GM18526 (cell line): Measurements from ENCODE around the gene LRRC74B.

ENCODE experiments used
- POLR2A ChIP-seq: IDR thresholded peaks from 3 replicates; pipeline ENCODE4 v1.6.1; 2011; ENCODE audit not compliant: insufficient read length; ENCODE audit errors: extremely low read depth

The LRRC74B gene

DNA sequence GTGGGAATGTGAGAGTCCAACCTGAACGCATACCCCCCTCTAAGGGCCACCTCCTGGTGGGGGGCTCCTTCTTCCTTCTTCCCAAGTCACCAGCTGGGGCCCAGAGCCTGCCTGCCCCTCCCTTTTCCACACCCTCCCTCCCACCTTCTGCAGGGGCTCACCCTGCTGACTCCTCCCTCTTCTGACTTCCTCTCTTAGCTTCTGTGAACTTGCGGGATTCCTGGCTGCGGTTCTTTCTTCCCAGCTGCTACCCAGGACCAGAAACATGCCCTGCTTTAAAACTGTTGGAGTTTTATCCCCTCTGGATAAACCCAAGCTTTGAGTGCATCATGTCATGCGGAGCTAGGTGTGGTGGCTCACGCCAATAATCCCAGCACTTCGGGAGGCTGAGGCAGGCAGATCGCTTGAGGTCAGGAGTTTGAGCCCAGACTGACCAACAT, 10.2 kb downstream of the LRRC74B start:
- no peak for TF ChIP-seq POLR2A

GRCh38 chr22:21064917-21065864, 19.4 kb downstream of the LRRC74B start:
- TF ChIP-seq POLR2A = no peak

DNA sequence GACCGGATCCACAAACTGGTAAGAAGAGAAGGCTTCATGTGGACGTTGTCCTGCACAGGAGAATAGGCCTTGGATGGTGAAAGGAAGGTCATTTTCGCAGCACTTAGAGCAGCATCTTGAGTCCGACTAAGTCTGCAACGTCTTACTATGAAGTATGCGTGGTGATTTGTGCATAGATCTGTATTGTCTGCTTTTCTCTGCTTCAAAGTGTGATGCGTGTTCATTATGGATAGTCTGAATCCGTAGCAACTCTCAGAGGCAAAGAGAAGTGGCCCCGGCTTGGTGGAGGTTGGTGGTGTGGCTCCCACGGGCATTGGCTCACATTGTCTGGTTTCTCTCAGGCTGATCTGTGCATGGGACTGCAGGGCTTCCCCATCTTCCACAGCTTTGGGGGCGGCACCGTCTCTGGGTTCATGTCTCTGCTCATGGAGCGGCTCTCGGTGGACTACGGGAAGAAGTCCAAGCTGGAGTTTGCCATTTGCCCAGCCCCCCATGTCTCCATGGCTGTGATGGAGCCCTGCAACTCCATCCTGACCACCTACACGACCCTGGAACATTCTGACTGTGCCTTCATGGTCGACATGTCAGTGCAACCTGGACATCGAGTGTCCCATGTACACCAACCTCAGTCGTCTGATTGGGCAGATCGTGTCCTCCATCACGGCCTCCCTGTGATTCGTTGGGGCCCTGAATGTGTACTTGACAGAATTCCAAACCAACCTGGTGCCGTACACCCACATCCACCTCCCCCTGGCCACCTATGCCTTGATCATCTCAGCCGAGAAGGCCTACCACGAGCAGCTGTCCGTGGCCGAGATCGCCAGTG, 21.5 kb downstream of the LRRC74B start:
- no peak for TF ChIP-seq POLR2A

DNA sequence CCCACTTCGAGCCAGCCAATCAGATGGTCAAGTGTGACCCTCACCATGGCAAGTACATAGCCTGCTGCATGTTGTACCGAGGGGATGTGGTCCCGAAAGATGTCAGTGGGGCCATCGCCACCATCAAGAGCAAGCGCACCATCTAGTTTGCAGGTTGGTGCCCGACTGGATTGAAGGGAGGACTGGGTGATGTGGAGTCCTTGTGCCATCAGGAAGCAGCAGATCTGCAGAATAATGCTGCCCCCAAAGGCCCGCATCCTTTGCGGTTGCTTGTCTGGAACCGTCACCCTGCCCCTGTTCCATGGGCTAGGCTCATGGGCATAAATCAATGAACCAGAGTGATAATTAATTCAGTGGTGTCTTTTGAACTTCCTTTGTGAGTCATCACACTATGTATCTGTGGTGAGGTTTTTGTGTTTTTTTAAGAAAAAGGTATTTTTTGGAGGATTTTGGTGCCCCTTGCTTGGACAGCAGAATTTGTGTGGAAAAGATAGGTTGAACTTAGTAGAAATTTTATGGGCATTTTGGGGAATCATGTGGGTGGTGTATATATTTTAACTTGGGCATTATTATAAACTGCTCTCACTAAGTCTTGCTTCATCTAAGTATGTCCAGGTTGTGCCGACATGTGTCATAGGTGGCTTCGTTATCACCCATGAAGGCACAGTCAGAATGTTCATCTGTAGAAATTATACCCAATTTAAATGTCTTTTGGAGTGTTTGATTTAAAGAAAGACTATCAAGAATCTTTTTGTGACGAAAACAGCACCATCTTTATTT, 22.3 kb downstream of the LRRC74B start:
- no peak for TF ChIP-seq POLR2A

DNA sequence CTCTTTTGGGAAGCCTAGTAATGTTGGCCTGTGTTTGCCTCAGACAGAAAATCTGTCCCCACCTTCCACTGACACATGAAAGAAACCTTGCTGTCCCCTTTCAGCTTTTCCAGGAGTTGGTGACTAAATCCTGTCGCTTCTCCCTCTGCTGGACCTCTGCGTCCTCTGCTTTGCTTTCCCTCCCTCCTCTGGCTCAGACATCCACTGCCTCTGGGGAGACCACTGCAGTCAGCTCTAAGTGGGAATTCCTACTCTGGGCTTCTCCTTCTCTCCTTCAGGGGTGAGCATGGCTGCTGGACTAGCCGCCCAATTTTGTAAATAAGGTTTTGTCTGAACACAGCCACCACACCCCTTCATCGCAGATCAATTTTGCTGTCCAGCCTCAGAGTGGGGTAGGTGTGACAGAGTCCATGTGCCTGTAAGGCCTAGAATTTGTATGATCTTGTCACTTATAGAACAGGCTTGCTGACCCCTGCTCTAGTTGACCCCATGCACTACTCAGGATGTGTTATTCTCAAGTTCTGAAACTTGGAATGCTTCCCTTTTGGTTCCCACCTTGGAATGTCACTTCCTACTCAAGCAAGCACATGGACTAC, 23.0 kb downstream of the LRRC74B start:
- no peak for TF ChIP-seq POLR2A

GRCh38 chr22:21069375-21069774, 23.6 kb downstream of the LRRC74B start:
- TF ChIP-seq POLR2A = no peak

GRCh38 chr22:21070690-21071615, 25.2 kb downstream of the LRRC74B start:
- no peak for TF ChIP-seq POLR2A

DNA sequence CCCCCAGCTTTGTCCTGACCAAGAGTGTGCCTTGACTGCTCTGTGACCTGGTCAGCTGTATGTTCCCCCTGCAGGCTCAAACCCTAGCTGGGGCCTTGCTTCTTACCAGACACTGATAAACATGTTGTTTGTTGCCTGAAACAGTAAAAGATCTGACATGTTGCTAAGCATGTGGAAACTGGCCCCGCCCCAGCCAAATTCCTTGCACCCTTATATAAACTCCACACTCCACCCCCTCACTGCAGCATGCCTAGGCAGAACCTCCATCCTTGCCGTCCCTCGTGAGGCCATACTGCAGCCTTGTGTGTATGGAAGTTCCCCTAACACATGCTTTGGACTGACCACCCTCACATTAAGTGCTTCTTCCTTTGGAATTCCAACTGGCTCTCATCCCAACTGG, 27.3 kb downstream of the LRRC74B start:
- no peak for TF ChIP-seq POLR2A

DNA sequence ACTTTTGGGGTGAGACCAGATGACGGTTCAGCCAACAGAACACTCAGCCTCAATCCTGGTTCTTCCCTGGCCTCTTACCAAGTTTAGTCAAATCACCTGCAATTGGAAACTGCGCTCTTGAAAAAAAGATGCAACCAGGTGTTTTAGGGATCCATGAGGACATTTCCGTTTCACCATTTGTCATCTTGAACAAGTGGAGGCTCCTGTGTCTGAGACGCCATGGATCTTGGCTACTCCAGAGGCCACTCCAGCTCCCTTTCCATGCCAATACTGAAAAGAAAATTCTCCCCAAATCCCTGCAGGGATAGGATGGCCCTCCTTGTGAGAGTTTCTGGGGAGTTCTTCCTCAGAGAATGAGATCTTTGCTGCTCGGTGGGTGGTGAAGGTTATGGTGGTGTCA, 27.7 kb downstream of the LRRC74B start:
- TF ChIP-seq POLR2A = no peak

DNA sequence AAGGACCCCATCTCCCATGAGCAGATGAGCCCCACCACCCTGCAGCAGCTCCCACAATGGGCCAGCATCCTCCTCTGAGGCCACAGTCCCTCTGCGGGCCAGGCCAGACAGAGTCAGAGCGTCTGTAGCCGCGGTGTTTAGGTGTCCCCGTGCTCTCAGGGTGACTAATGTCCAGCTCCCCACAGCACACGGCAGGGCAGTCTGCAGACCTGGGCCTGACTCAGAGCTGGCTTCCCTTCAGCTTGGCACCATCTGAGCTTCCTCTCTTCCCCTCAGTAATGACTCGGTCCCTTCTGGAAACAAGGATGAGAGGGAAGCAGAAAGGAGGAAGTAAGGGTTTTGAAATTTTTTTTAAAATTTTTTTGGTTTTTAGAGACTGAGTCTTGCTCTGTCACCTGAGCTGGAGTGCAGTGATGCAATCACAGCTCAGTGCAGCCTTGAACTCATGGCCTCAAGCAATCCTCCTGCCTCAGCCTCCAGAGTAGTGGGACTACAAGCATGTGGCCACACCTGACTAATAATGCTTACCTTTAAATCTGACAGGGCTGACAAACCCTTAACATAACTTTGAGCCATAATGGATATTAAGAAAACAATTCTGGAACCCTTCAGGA, 28.5 kb downstream of the LRRC74B start:
- no peak for TF ChIP-seq POLR2A

DNA sequence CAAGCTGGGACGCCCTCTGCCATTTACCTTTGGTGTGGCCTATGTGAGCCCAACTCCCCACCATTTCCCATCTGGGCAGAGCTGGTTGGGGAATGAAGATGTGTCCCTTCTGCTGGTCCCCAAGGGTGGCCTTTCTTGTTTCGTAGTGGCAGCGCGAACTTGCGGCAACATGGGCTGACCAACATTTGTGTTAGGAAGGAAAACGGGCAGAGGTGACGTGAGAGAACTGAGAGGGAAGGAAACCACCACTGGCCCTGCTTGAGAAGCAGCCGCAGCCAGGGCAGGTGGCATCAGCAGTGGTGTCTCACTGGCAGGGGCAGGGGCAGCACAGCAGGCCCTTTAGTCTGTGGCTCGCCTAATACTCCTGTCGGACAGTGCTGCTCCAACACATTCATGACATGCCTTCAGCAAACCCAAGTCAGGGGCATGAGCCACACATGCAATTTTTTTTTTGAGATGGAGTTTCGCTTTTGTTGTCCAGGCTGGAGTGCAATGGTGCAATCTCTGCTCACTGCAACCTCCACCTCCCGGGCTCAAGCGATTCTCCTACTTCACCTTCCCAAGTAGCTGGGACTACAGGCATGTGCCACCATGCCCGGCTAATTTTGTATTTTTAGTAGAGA, 29.9 kb downstream of the LRRC74B start:
- no peak for TF ChIP-seq POLR2A

DNA sequence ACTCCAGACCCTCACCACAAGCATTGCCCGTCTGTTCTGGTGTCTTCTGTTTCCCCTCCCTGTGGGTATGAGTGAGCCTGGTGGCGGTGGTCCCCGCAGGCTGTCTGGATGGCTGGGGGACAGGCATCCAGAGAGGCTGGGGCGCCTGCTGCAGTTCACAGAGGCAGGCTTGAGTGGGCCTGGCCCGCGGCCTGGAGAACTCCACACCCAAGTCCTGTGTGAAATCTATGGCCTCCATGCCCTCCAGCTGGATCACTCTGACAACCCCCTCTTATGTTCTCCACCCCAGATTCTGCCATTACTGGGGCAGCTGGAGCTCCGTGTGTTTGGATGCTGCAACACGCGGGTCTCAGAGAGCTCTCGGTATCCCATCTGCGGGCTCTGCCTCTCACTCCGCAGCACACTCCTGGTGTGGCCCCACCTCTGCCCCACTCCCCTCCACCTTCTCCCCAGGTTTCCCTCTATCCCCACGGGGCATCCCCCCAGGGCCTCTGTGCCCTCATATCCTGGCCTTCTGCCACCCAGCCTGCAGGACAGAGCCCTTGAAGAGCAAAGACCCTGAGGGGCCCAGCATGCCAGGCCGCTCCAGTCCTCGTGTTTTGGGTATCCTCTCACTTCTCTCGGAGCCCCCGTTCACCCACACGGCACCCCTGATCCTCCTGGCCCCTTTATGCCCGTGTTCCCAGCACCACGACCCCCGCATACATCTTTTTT, 31.3 kb downstream of the LRRC74B start:
- TF ChIP-seq POLR2A = no peak

GRCh38 chr22:21077884-21078508, 32.2 kb downstream of the LRRC74B start:
- TF ChIP-seq POLR2A = no peak
